Osteoblast (primary cell): ENCODE results near the gene NCBP2L. TPM values are rescaled to one million over a fixed set of nuclear protein-coding genes. Genes with fewer than 3 reads are reported as not detected.

Experiments
- DNase-seq: peaks from one replicate; pipeline ENCODE4 v3.0.0; 2011; ENCODE audit warnings: low spot score, mixed read lengths; ENCODE audit not compliant: insufficient read length; ENCODE audit errors: missing footprints
- H2AFZ ChIP-seq: 2 replicates; pipeline ENCODE4 v1.6.0; 2011; ENCODE audit warnings: mild to moderate bottlenecking, low read length
- H3K27ac ChIP-seq: 2 replicates; pipeline ENCODE4 v1.5.1; 2011; ENCODE audit warnings: mild to moderate bottlenecking, low read depth, low read length, moderate library complexity
- H3K27me3 ChIP-seq: 2 replicates; pipeline ENCODE4 v1.6.0; 2012; ENCODE audit warnings: mild to moderate bottlenecking, control low read depth, inconsistent platforms, low read length, moderate library complexity; ENCODE audit not compliant: insufficient read depth
- H3K36me3 ChIP-seq: 2 replicates; pipeline ENCODE4 v1.5.1; 2011; ENCODE audit warnings: mild to moderate bottlenecking, low read length, control low read depth, moderate library complexity; ENCODE audit not compliant: insufficient read depth
- H3K4me1 ChIP-seq: 2 replicates; pipeline ENCODE4 v1.5.1; 2011; ENCODE audit warnings: mild to moderate bottlenecking, low read length, control low read depth, moderate library complexity; ENCODE audit not compliant: insufficient read depth
- H3K4me2 ChIP-seq: 2 replicates; pipeline ENCODE4 v1.6.0; 2011; ENCODE audit warnings: mild to moderate bottlenecking, low read length; ENCODE audit not compliant: insufficient read depth
- H3K4me3 ChIP-seq: fragments of 200-600 bp; sonication (generic); 3 replicates; pipeline ENCODE4 v1.5.1; 2012; ENCODE audit warnings: mild to moderate bottlenecking, low read length, inconsistent platforms; ENCODE audit not compliant: insufficient read depth
- H3K79me2 ChIP-seq: 2 replicates; pipeline ENCODE4 v1.6.0; 2012; ENCODE audit warnings: mild to moderate bottlenecking, low read length, control low read depth, inconsistent platforms; ENCODE audit not compliant: insufficient read depth
- H3K9me3 ChIP-seq: 2 replicates; pipeline ENCODE4 v1.5.1; 2011; ENCODE audit warnings: low read depth, low read length, control low read depth
- H4K20me1 ChIP-seq: 2 replicates; pipeline ENCODE4 v1.6.0; 2012; ENCODE audit warnings: mild to moderate bottlenecking, low read length, control low read depth; ENCODE audit not compliant: insufficient read depth
- CTCF ChIP-seq: IDR thresholded peaks from 2 replicates; pipeline ENCODE4 v1.5.1; 2011; ENCODE audit warnings: mild to moderate bottlenecking, low read depth, low read length, moderate library complexity; ENCODE audit errors: extremely low read depth
- total RNA-seq: library from RNA; depleted of rRNA; stranded (reverse); fragments of >200 nt; gene quantifications from 2 replicates; pipeline ENCODE4 v1.2.3, GENCODE V29; 2012

Gene NCBP2L
- total RNA-seq, 1 donor = not detected

GRCh38 chrX:107823456-107823855 lies 45.9 kb downstream of the NCBP2L start:
- peak; percentile 84 for DNase-seq
- peaks cover 5% of the 10 kb centered on the region for H3K79me2 ChIP-seq
- H3K4me3 ChIP-seq = no peak overlapping the region
- peak overlapping the region; percentile 60 for H3K4me2 ChIP-seq
- H3K36me3 ChIP-seq = no peaks in the 10 kb centered on the region
- no peak overlapping the region for H3K27ac ChIP-seq
- peaks cover 8% of the 10 kb centered on the region for H3K4me1 ChIP-seq
- H3K27me3 ChIP-seq = peaks cover 16% of the 10 kb centered on the region
- no peaks in the 10 kb centered on the region for H4K20me1 ChIP-seq
- H3K9me3 ChIP-seq = peaks cover 4% of the 10 kb centered on the region
- no peak for TF ChIP-seq CTCF
- H2AFZ ChIP-seq = no peak overlapping the region

DNA sequence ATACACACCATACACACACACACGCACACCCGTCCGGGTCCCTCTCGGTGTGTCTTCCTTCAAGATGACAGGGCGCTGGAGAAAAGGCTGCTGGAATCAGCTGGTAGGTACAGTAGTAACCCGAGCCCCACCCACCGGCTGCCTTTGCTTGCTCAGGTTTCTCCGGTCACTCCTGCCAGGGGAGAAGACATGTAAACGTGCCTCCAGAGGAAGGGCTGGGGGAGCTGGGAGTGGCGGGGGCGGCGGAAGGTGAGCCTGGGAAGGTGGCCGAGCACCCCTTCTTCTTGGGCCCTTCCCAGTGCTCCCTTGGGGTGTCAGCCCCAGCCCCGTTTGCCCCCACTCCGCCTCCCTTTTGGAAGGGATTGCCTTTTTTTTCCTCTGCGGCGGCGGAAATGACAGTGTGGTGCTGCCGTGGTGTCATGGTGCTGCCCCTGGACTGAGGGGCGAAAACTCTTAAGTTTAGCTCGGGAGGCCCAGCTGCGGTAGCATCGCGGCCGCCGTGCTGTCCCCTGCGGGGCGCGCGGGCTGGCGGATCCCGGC lies 48.2 kb downstream of the NCBP2L start, which contains the start of gene MID2:
MID2 (plus strand) TSS at position 169 of the 540 bp plus-strand sequence. CDS start 561 bp downstream, outside the sequence.
- Histone ChIP-seq H3K36me3 (no peaks in the 10 kb centered on the region), H4K20me1 (peaks cover 3% of the 10 kb centered on the region), H3K4me1 (peaks cover 8% of the 10 kb centered on the region), H3K9me3 (no peaks in the 10 kb centered on the region), H2AFZ (peak within 1 kb of the TSS; percentile 65), H3K79me2 (peaks cover 21% of the 10 kb centered on the region), H3K4me3 (peak within 1 kb of the TSS; percentile 70), H3K27ac (peak within 1 kb of the TSS; percentile 63), H3K4me2 (peak within 1 kb of the TSS; percentile 87), H3K27me3 (peaks cover 20% of the 10 kb centered on the region)
- TF ChIP-seq CTCF = no peak
- peak; percentile 85 for DNase-seq

DNA sequence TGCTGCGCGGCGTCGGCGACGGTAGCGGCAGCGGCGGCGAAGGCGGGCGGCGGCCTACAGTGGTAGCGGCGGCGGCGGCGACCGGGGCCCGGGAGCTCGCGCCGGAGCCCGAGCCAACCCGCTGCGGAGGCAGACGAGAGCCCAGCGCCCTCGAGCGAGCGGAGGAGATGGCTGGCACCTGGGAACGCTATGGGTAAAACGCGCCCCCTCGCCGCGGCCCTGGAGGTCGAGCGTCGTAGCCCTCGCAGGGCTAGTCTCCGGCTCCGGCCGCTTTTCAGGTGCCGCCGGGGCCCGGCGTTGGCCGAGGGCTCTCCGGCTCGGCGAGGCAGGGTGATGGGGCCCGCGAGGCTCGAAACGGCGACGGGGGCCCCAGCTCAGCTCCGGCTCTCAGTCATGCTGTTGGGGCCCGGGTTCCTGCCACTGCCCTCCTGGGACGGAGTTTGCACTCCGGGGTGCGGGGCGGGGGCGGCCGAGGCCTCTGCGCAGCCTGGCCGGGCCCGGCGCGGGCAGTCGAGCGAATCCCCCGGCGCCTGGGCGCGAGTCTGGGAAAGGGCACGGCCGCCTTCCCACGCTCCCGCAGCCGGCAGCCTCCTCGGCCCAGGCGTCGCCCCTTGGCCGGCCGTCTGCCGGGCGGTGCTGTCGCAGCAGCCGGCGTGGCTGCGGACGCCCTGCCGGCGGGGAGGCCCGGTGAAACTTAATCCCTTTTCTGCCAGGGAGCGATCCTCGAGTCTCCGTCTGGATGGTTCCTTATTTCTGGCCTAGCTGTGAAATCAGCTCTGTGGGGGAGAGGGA lies 48.9 kb downstream of the NCBP2L start:
- DNase-seq = peak; percentile 84
- Histone ChIP-seq H3K4me2 (peak overlapping the region; percentile 87), H3K27ac (peak overlapping the region; percentile 63), H2AFZ (peak overlapping the region; percentile 50), H3K9me3 (no peaks in the 10 kb centered on the region), H4K20me1 (peaks cover 3% of the 10 kb centered on the region), H3K79me2 (peaks cover 21% of the 10 kb centered on the region), H3K36me3 (no peaks in the 10 kb centered on the region), H3K4me3 (peak overlapping the region; percentile 70), H3K4me1 (peaks cover 8% of the 10 kb centered on the region), H3K27me3 (peaks cover 22% of the 10 kb centered on the region)
- no peak for TF ChIP-seq CTCF
